Thyroid gland (tissue), 4 donors: Measurements from ENCODE around the gene PIMREG.

Experiments
- POLR2A ChIP-seq, 2 donors: fragments of 450-650 bp; IDR thresholded peaks; one replicate each; pipeline ENCODE4 v1.6.1; 2017; ENCODE audit warnings: antibody characterized with exemption in 2 of 2, mild to moderate bottlenecking in 2 of 2, moderate library complexity in 1 of 2
- TF ChIP-seq, protein P1 (sequence below), 6 experiments: fragments of 200-600 bp in 3 of 6; fragments of 450-650 bp in 3 of 6; sonication (generic) in 3 of 6; IDR thresholded peaks; one replicate each; pipeline ENCODE4 v1.5.1; 2016 to 2019; ENCODE audit warnings: antibody characterized with exemption in 6 of 6, mild to moderate bottlenecking in 2 of 6, inconsistent platforms in 1 of 6, moderate library complexity in 1 of 6

DNA sequence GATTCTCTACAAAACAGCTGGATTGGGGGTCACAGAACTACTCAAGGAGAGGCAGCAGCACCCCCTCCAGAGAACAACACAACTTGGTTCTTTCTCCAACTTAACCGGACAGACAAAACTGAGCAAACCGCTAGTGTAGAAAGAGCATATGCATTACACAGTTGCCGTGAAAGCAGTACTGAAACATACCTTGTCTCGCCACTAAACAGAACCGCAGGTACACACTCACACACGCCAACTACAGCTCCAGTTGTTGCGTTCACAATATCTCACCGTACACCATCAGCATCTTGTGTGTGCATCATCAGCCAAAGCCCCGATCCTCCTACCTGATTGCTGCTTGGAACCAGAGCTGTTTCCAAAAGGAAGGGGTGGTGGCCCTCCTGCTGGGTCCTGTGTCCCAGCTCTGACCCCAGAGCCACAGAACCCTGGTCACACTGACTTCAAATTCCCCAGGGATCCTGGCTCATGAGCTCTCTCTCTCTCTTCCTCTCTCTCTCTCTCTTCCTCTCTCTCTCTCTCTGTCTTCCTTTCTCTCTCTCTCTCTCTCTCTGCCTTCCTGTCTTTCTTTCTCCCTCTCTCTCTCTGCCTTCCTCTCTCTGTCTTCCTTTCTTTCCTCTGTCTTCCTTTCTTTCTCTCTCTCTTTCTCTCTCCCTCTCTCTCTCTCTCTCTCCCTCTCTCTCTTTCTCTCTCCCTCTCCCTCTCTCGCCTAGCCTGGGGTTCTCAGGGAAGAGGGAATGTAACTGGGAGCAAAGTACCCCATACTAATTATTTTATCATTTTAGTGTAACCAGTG, 8.4 kb downstream of the PIMREG start:
- TF ChIP-seq POLR2A (IDR thresholded peaks at IDR 0.05), result no peak
- TF ChIP-seq, protein P1, sequence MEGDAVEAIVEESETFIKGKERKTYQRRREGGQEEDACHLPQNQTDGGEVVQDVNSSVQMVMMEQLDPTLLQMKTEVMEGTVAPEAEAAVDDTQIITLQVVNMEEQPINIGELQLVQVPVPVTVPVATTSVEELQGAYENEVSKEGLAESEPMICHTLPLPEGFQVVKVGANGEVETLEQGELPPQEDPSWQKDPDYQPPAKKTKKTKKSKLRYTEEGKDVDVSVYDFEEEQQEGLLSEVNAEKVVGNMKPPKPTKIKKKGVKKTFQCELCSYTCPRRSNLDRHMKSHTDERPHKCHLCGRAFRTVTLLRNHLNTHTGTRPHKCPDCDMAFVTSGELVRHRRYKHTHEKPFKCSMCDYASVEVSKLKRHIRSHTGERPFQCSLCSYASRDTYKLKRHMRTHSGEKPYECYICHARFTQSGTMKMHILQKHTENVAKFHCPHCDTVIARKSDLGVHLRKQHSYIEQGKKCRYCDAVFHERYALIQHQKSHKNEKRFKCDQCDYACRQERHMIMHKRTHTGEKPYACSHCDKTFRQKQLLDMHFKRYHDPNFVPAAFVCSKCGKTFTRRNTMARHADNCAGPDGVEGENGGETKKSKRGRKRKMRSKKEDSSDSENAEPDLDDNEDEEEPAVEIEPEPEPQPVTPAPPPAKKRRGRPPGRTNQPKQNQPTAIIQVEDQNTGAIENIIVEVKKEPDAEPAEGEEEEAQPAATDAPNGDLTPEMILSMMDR (IDR thresholded peaks at IDR 0.05), result peak in 3 of 6 experiments; percentile 7 to 32 (median 16)
